ENCODE measurements around the gene BANF2.

The BANF2 gene

DNA sequence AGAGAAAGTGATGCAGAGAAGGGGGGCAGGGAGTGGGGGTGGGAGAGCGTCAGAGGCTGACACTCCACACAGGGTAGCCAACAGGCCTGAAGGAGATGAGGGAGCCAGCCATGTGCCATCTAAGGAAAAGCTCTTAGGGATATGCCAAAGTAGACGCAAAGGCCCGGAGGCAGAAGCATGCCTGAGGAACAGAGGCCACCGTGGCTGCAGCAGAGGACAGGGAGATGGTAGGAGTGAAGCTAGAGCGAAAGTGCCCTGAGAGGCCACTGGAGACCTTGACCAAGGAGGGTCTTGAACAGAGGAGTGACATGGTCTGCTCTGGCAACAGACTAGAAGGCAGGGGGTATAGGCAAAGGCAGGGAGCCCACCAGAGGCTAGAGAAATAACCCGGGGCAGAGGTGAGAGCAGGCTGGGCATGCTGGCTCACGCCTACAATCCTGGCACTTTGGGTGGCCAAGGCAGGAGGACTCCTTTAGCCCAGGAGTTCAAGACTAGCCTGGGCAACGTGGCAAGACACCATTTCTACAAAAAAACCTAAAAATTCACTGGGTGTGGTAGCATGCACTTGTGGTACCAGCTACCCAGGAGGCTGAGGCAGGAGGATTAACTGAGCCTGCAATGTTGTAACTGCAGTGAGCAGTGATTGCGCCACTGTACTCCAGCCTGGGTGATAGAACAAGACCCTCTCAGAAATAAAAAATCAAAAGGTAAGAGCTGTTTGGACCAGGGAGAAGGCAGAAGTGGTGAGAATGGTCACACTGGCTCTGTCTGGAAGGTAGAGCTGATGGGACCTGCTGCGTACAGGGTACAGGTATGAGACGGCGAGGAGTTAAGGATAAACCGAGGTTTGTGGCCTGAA, 24.0 kb upstream of the BANF2 start:
- no peak overlapping the region for H3K27ac ChIP-seq (ENCODE audit: low read length)
- no peak overlapping the region for H3K4me3 ChIP-seq (ENCODE audit: low read depth in 1 of 2, low read length in 2 of 2)
- H4K20me1 ChIP-seq (ENCODE audit: insufficient read depth, low read length): peaks cover 73% of the 10 kb centered on the region
- H3K9ac ChIP-seq (ENCODE audit: low read depth, low read length): no peak overlapping the region
- peaks cover 25% of the 10 kb centered on the region for H3K4me1 ChIP-seq (ENCODE audit: insufficient read depth, low read length)
- H3K4me2 ChIP-seq (ENCODE audit: insufficient read depth, low read length): no peak overlapping the region
- DNase-seq (no peak), ATAC-seq (ENCODE audit: insufficient read depth, low read depth) (no peak)
- TF ChIP-seq, protein P1, sequence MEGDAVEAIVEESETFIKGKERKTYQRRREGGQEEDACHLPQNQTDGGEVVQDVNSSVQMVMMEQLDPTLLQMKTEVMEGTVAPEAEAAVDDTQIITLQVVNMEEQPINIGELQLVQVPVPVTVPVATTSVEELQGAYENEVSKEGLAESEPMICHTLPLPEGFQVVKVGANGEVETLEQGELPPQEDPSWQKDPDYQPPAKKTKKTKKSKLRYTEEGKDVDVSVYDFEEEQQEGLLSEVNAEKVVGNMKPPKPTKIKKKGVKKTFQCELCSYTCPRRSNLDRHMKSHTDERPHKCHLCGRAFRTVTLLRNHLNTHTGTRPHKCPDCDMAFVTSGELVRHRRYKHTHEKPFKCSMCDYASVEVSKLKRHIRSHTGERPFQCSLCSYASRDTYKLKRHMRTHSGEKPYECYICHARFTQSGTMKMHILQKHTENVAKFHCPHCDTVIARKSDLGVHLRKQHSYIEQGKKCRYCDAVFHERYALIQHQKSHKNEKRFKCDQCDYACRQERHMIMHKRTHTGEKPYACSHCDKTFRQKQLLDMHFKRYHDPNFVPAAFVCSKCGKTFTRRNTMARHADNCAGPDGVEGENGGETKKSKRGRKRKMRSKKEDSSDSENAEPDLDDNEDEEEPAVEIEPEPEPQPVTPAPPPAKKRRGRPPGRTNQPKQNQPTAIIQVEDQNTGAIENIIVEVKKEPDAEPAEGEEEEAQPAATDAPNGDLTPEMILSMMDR (IDR thresholded peaks at IDR 0.05; ENCODE audit: borderline replicate concordance, extremely low read depth, low read length, poor library complexity, severe bottlenecking): no peak
- no peak for TF ChIP-seq EZH2 (IDR thresholded peaks at IDR 0.05; ENCODE audit: borderline replicate concordance, low read depth, low read length, severe bottlenecking)
- H3K36me3 ChIP-seq (ENCODE audit: insufficient read depth, low read length): peaks cover 11% of the 10 kb centered on the region
- H3K79me2 ChIP-seq (ENCODE audit: insufficient read depth, low read length): peaks cover 93% of the 10 kb centered on the region
- H2AFZ ChIP-seq (ENCODE audit: low read depth, low read length): no peak overlapping the region
- H3K9me3 ChIP-seq (ENCODE audit: insufficient read depth, low read length, severe bottlenecking): no peaks in the 10 kb centered on the region
- H3K27me3 ChIP-seq (ENCODE audit: insufficient read depth, low read length, poor library complexity): no peaks in the 10 kb centered on the region

DNA sequence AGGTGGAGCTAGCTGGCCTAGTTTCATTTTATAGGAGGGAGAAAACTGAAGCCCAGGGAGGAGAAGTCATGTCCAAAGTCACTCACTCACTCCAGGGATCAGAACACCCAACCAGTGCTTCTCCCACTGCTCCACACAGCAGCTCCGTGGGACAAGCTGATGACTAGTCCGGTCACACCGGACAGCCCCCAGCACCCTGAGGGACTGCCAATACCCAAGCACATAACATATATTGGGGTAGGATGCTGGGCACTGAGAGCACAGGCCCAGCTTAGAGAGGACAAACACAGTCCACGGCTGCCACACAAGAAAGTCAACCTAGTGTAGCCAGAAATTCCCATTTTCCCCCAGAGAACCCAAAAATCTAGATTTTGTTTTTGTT, 23.4 kb upstream of the BANF2 start:
- H3K79me2 ChIP-seq (ENCODE audit: insufficient read depth, low read length): peaks cover 94% of the 10 kb centered on the region
- no peaks in the 10 kb centered on the region for H3K9me3 ChIP-seq (ENCODE audit: insufficient read depth, low read length, severe bottlenecking)
- H3K4me2 ChIP-seq (ENCODE audit: insufficient read depth, low read length): no peak overlapping the region
- no peak for ATAC-seq (ENCODE audit: insufficient read depth, low read depth)
- no peak overlapping the region for H3K9ac ChIP-seq (ENCODE audit: low read depth, low read length)
- peaks cover 11% of the 10 kb centered on the region for H3K36me3 ChIP-seq (ENCODE audit: insufficient read depth, low read length)
- TF ChIP-seq, protein P1 (IDR thresholded peaks at IDR 0.05; ENCODE audit: borderline replicate concordance, extremely low read depth, low read length, poor library complexity, severe bottlenecking): no peak
- H3K27me3 ChIP-seq (ENCODE audit: insufficient read depth, low read length, poor library complexity): no peaks in the 10 kb centered on the region
- no peak overlapping the region for H3K27ac ChIP-seq (ENCODE audit: low read length)
- DNase-seq: no peak
- H3K4me3 ChIP-seq (ENCODE audit: low read depth in 1 of 2, low read length in 2 of 2): no peak overlapping the region
- no peak overlapping the region for H2AFZ ChIP-seq (ENCODE audit: low read depth, low read length)
- H4K20me1 ChIP-seq (ENCODE audit: insufficient read depth, low read length): peaks cover 72% of the 10 kb centered on the region
- H3K4me1 ChIP-seq (ENCODE audit: insufficient read depth, low read length): peaks cover 27% of the 10 kb centered on the region

DNA sequence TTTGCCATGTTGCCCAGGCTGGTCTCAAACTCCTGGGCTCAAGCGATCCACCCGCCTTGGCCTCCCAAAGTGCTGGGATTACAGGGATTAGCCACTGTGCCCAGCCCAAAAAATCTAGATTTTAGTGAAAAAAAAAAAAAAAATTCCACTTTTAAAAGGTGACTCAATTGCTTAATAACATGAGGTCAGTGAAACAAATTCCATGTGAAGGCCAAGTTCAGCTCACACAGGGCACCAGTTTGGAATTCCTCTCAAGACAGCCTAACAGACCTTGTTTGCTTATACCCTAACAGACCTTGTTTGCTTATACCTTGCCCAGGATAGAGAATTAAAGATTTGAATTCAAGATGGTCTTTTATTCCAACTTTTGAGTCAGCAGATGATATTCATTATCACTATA, 22.8 kb upstream of the BANF2 start:
- H3K9ac ChIP-seq (ENCODE audit: low read depth, low read length): no peak overlapping the region
- no peak overlapping the region for H3K4me2 ChIP-seq (ENCODE audit: insufficient read depth, low read length)
- H3K9me3 ChIP-seq (ENCODE audit: insufficient read depth, low read length, severe bottlenecking): no peaks in the 10 kb centered on the region
- H3K27me3 ChIP-seq (ENCODE audit: insufficient read depth, low read length, poor library complexity): no peaks in the 10 kb centered on the region
- H2AFZ ChIP-seq (ENCODE audit: low read depth, low read length): no peak overlapping the region
- peaks cover 66% of the 10 kb centered on the region for H4K20me1 ChIP-seq (ENCODE audit: insufficient read depth, low read length)
- no peak overlapping the region for H3K27ac ChIP-seq (ENCODE audit: low read length)
- TF ChIP-seq, protein P1 (IDR thresholded peaks at IDR 0.05; ENCODE audit: borderline replicate concordance, extremely low read depth, low read length, poor library complexity, severe bottlenecking): no peak
- no peak for TF ChIP-seq EZH2 (IDR thresholded peaks at IDR 0.05; ENCODE audit: borderline replicate concordance, low read depth, low read length, severe bottlenecking)
- DNase-seq (no peak), ATAC-seq (ENCODE audit: insufficient read depth, low read depth) (no peak)
- H3K4me3 ChIP-seq (ENCODE audit: low read depth in 1 of 2, low read length in 2 of 2): no peak overlapping the region
- peaks cover 27% of the 10 kb centered on the region for H3K4me1 ChIP-seq (ENCODE audit: insufficient read depth, low read length)
- peaks cover 11% of the 10 kb centered on the region for H3K36me3 ChIP-seq (ENCODE audit: insufficient read depth, low read length)
- peaks cover 91% of the 10 kb centered on the region for H3K79me2 ChIP-seq (ENCODE audit: insufficient read depth, low read length)
